HCT116 (cell line): ENCODE results near the gene ODF2L. TPM values are rescaled to one million over a fixed set of nuclear protein-coding genes. Genes with fewer than 3 reads are reported as not detected.
"Not testable (repeated sequence)": the region's sequence is repeated elsewhere in the genome, so short reads cannot be mapped to it uniquely, and the experiment has no call there.

Source experiments
- ATAC-seq: fragments of 200-7000 bp; cut with Tn5 transposase; 2 replicates; pipeline ENCODE4 v1.9.1; 2020; ENCODE audit warnings: mild to moderate bottlenecking, moderate library complexity
- BruUV-seq: library from RNA; stranded (reverse); fragments of 400-500 nt; replicated peaks from 2 replicates; lab custom pipeline; 2021; lab: Mats Ljungman, UMichigan
- CTCF ChIA-PET: fragments of 300-600 bp; sonication (Branson Sonifier 250); formaldehyde crosslinking; loops from one replicate; lab custom pipeline; 2021; ENCODE audit warnings: antibody characterized with exemption; lab: Charles Lee
- POLR2A ChIA-PET: fragments of 300-600, 350-600 bp; sonication (Branson Sonifier 250); formaldehyde crosslinking; loops from one replicate; lab custom pipeline; 2021; ENCODE audit warnings: antibody characterized with exemption; lab: Charles Lee
- RAD21 ChIA-PET, 2 experiments: fragments of 300-600 bp; sonication (Branson Sonifier 250); formaldehyde crosslinking; loops; one replicate each; lab custom pipeline; 2023; ENCODE audit warnings: low total read pairs in 2 of 2; ENCODE audit not compliant: uncharacterized antibody in 2 of 2, unreplicated experiment in 2 of 2, low non-redundant PET in 1 of 2; lab: Charles Lee
- DNase-seq: peaks from one replicate; pipeline ENCODE4 v3.0.0-alpha.2; 2010; ENCODE audit warnings: low read depth, low spot score
- H2AFZ ChIP-seq: fragments of 200-600 bp; shearing (Covaris generic), sonication (generic); 2 replicates; pipeline ENCODE4 v1.6.1; 2017; ENCODE audit warnings: low read depth, mixed run types, mixed read lengths, antibody characterized with exemption, low read length; ENCODE audit not compliant: poor library complexity, severe bottlenecking
- H3K27ac ChIP-seq: 2 replicates; pipeline ENCODE4 v1.5.1; 2012; ENCODE audit warnings: low read depth, low read length
- H3K27me3 ChIP-seq: fragments of 200-600 bp; sonication (generic); 2 replicates; pipeline ENCODE4 v1.6.1; 2016; ENCODE audit warnings: mixed run types, low read length, mixed read lengths; ENCODE audit not compliant: insufficient read depth
- H3K36me3 ChIP-seq, 2 experiments: fragments of 200-500 bp in 1 of 2; fragments of 200-600 bp in 1 of 2; sonication (Bioruptor generic) in 1 of 2; sonication (generic) in 1 of 2; 2 replicates each; pipeline versions ENCODE4 v1.5.1 to v1.6.1; 2014 to 2016; ENCODE audit warnings: low read length in 2 of 2, inconsistent platforms in 1 of 2, mixed read lengths in 1 of 2, mixed run types in 1 of 2; ENCODE audit not compliant: insufficient read depth in 2 of 2, control insufficient read depth in 1 of 2
- H3K4me1 ChIP-seq, 2 experiments: fragments of 200-600 bp in 1 of 2; sonication (generic) in 1 of 2; 2 replicates each; pipeline versions ENCODE4 v1.5.1 to v1.6.1; 2012 to 2017; ENCODE audit warnings: low read length in 2 of 2, inconsistent platforms in 1 of 2, mild to moderate bottlenecking in 1 of 2, mixed read lengths in 1 of 2, mixed run types in 1 of 2, moderate library complexity in 1 of 2; ENCODE audit not compliant: insufficient read depth in 2 of 2, control insufficient read depth in 1 of 2
- H3K4me2 ChIP-seq: fragments of 200-600 bp; sonication (generic); 2 replicates; pipeline ENCODE4 v1.6.1; 2017; ENCODE audit warnings: mixed run types, low read length, mixed read lengths
- H3K4me3 ChIP-seq, 2 experiments: fragments of 200-600 bp in 1 of 2; sonication (generic) in 1 of 2; replicated peaks in 1 of 2; 2 replicates each; pipeline ENCODE4 v1.5.1; 2011 to 2016; ENCODE audit warnings: low read length in 2 of 2, control low read depth in 1 of 2, low read depth in 1 of 2, mild to moderate bottlenecking in 1 of 2, mixed read lengths in 1 of 2, mixed run types in 1 of 2
- H3K79me2 ChIP-seq: fragments of 200-600 bp; sonication (generic); 2 replicates; pipeline ENCODE4 v1.6.1; 2017; ENCODE audit warnings: mild to moderate bottlenecking, mixed run types, low read length, moderate library complexity, mixed read lengths; ENCODE audit not compliant: insufficient read depth
- H3K9ac ChIP-seq: fragments of 200-600 bp; sonication (generic); 2 replicates; pipeline ENCODE4 v1.6.1; 2016; ENCODE audit warnings: low read length, mixed read lengths
- H3K9me2 ChIP-seq: fragments of 200-600 bp; sonication (generic), shearing (Covaris generic); 2 replicates; pipeline ENCODE4 v1.6.1; 2017; ENCODE audit warnings: mixed run types, mild to moderate bottlenecking, moderate library complexity; ENCODE audit not compliant: insufficient read depth
- H3K9me3 ChIP-seq, 2 experiments: fragments of 200-500 bp in 1 of 2; fragments of 200-600 bp in 1 of 2; sonication (Bioruptor generic) in 1 of 2; sonication (generic) in 1 of 2; 2 replicates each; pipeline ENCODE4 v1.6.1; 2014 to 2017; ENCODE audit warnings: low read length in 2 of 2, mixed read lengths in 2 of 2, inconsistent platforms in 1 of 2, low read depth in 1 of 2, mild to moderate bottlenecking in 1 of 2, mixed run types in 1 of 2, moderate library complexity in 1 of 2; ENCODE audit not compliant: control insufficient read depth in 1 of 2, insufficient read depth in 1 of 2
- H4K20me1 ChIP-seq: fragments of 200-600 bp; sonication (generic), shearing (Covaris generic); 2 replicates; pipeline ENCODE4 v1.6.1; 2017; ENCODE audit warnings: mixed run types, mild to moderate bottlenecking, moderate library complexity; ENCODE audit not compliant: insufficient read depth
- CEBPB ChIP-seq: IDR thresholded peaks from 2 replicates; pipeline ENCODE4 v1.6.1; 2012; ENCODE audit warnings: low read depth
- EGR1 ChIP-seq: IDR thresholded peaks from 2 replicates; pipeline ENCODE4 v1.6.1; 2012; ENCODE audit warnings: low read depth
- ELF1 ChIP-seq: IDR thresholded peaks from 2 replicates; pipeline ENCODE4 v1.6.1; 2012; ENCODE audit warnings: low read depth, borderline replicate concordance
- EZH2 ChIP-seq: fragments of 200-600 bp; sonication (generic); IDR thresholded peaks from 2 replicates; pipeline ENCODE4 v1.6.1; 2017; ENCODE audit warnings: antibody characterized with exemption, mixed run types
- EZH2phosphoT487 ChIP-seq: fragments of 200-600 bp; IDR thresholded peaks from 2 replicates; pipeline ENCODE4 v1.6.1; 2018; ENCODE audit warnings: antibody characterized with exemption, borderline replicate concordance
- POLR2A ChIP-seq: IDR thresholded peaks from 2 replicates; pipeline ENCODE4 v1.7.0; 2011; ENCODE audit warnings: borderline replicate concordance; ENCODE audit not compliant: insufficient read depth, insufficient read length; ENCODE audit errors: extremely low read depth
- POLR2AphosphoS5 ChIP-seq: IDR thresholded peaks from 2 replicates; pipeline ENCODE4 v1.6.1; 2011; ENCODE audit warnings: mild to moderate bottlenecking, low read depth, low read length, moderate library complexity
- SP1 ChIP-seq: IDR thresholded peaks from 2 replicates; pipeline ENCODE4 v1.6.1; 2012; ENCODE audit warnings: low read depth
- SRF ChIP-seq: IDR thresholded peaks from 2 replicates; pipeline ENCODE4 v1.6.1; 2012; ENCODE audit warnings: low read depth
- TCF7L2 ChIP-seq: IDR thresholded peaks from 2 replicates; pipeline ENCODE4 v1.7.0; 2011; ENCODE audit warnings: borderline replicate concordance, inconsistent platforms; ENCODE audit not compliant: insufficient read depth, insufficient read length; ENCODE audit errors: extremely low read depth
- ZFX ChIP-seq: fragments of 450-650 bp; IDR thresholded peaks from 2 replicates; pipeline ENCODE4 v1.6.1; 2017
- ZNF274 ChIP-seq: fragments of 200-500 bp; sonication (Bioruptor generic); IDR thresholded peaks from 2 replicates; pipeline ENCODE4 v1.6.1; 2014; ENCODE audit warnings: mild to moderate bottlenecking, low read depth, low read length, inconsistent platforms
- intact Hi-C: fragments of 100-400 bp; cut with micrococcal nuclease; formaldehyde crosslinking; loops from 2 replicates; pipeline ENCODE4 v1.10.0; 2022
- total RNA-seq: library from RNA; stranded (reverse); gene quantifications from one replicate; pipeline ENCODE4 v1.2.1, GENCODE V29; 2021; ENCODE audit not compliant: unreplicated experiment
- TF ChIP-seq, protein P1 (sequence below), 3 experiments: fragments of 200-600 bp in 1 of 3; sonication (generic) in 1 of 3; IDR thresholded peaks in 2 of 3; conservative IDR thresholded peaks in 1 of 3; 2 replicates each; pipeline ENCODE4 v1.5.1; 2012 to 2017; ENCODE audit warnings: low read depth in 2 of 3, low read length in 2 of 3, antibody characterized with exemption in 1 of 3, borderline replicate concordance in 1 of 3, control low read depth in 1 of 3, mild to moderate bottlenecking in 1 of 3, mixed read lengths in 1 of 3, mixed run types in 1 of 3, moderate library complexity in 1 of 3; ENCODE audit not compliant: insufficient read depth in 1 of 3
- TF ChIP-seq, protein P2 (sequence below): IDR thresholded peaks from 2 replicates; pipeline ENCODE4 v1.6.1; 2011; ENCODE audit warnings: mild to moderate bottlenecking, low read length, moderate library complexity; ENCODE audit not compliant: insufficient replicate concordance; ENCODE audit errors: extremely low read depth

The ODF2L gene
- total RNA-seq, 1 experiment from 2014 or later = 33.7 TPM

DNA sequence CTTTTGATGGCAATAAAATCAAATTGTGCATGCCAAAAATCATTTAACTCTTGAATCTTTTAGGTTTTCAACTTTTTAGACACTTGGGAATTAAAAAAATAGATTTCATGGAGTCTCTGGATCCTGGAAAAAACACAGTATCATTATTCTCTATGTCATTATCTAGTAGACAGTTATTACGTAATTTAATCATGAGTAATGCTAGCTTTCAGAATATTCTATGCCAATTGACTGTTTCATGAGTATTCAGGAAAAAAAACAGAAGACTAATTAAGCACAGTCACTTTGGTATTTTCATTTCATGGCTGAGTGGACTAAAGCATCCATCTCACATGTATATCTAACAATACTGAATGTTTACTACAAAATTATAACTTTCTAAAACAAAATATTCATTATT lies 44.0 kb downstream of the ODF2L start:
- Histone ChIP-seq H3K79me2 (no peaks in the 10 kb centered on the region), H3K9me2 (no peaks in the 10 kb centered on the region), H4K20me1 (no peaks in the 10 kb centered on the region), H3K9ac (no peak overlapping the region), H3K4me3 (no peak overlapping the region), H3K9me3 (no peaks in the 10 kb centered on the region), H2AFZ (no peak overlapping the region), H3K36me3 (peaks cover 2 to 4% of the 10 kb centered on the region in 2 experiments; a peak in 1 of 4 replicates), H3K27ac (no peak overlapping the region), H3K4me1 (no peaks in the 10 kb centered on the region), H3K4me2 (no peak overlapping the region), H3K27me3 (no peaks in the 10 kb centered on the region)
- intact Hi-C loops = no loop called here
- TF ChIP-seq, protein P1, sequence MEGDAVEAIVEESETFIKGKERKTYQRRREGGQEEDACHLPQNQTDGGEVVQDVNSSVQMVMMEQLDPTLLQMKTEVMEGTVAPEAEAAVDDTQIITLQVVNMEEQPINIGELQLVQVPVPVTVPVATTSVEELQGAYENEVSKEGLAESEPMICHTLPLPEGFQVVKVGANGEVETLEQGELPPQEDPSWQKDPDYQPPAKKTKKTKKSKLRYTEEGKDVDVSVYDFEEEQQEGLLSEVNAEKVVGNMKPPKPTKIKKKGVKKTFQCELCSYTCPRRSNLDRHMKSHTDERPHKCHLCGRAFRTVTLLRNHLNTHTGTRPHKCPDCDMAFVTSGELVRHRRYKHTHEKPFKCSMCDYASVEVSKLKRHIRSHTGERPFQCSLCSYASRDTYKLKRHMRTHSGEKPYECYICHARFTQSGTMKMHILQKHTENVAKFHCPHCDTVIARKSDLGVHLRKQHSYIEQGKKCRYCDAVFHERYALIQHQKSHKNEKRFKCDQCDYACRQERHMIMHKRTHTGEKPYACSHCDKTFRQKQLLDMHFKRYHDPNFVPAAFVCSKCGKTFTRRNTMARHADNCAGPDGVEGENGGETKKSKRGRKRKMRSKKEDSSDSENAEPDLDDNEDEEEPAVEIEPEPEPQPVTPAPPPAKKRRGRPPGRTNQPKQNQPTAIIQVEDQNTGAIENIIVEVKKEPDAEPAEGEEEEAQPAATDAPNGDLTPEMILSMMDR (IDR thresholded peaks at IDR 0.05 in 2 of 3, conservative IDR thresholded peaks at IDR 0.05 in 1 of 3; ENCODE audit: borderline replicate concordance in 1 of 3, insufficient read depth in 1 of 3, low read depth in 2 of 3, low read length in 2 of 3) = no peak
- TF ChIP-seq, protein P2, sequence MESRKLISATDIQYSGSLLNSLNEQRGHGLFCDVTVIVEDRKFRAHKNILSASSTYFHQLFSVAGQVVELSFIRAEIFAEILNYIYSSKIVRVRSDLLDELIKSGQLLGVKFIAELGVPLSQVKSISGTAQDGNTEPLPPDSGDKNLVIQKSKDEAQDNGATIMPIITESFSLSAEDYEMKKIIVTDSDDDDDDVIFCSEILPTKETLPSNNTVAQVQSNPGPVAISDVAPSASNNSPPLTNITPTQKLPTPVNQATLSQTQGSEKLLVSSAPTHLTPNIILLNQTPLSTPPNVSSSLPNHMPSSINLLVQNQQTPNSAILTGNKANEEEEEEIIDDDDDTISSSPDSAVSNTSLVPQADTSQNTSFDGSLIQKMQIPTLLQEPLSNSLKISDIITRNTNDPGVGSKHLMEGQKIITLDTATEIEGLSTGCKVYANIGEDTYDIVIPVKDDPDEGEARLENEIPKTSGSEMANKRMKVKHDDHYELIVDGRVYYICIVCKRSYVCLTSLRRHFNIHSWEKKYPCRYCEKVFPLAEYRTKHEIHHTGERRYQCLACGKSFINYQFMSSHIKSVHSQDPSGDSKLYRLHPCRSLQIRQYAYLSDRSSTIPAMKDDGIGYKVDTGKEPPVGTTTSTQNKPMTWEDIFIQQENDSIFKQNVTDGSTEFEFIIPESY = no peak
- TF ChIP-seq SP1 = no peak
- no peak for TF ChIP-seq CEBPB
- TF ChIP-seq SRF = no peak
- no peak for TF ChIP-seq POLR2AphosphoS5
- TF ChIP-seq ELF1 = no peak
- no peak for TF ChIP-seq EZH2
- no peak for TF ChIP-seq ZNF274
- no peak for TF ChIP-seq TCF7L2
- no peak for TF ChIP-seq EZH2phosphoT487
- no peak for TF ChIP-seq ZFX
- TF ChIP-seq POLR2A = no peak
- TF ChIP-seq EGR1 = no peak
- POLR2A ChIA-PET = no interaction called here
- BruUV-seq = no TSS peak
- ATAC-seq = no peak
- no peak for DNase-seq
- CTCF ChIA-PET = no interaction called here
- RAD21 ChIA-PET = no interaction called here

DNA sequence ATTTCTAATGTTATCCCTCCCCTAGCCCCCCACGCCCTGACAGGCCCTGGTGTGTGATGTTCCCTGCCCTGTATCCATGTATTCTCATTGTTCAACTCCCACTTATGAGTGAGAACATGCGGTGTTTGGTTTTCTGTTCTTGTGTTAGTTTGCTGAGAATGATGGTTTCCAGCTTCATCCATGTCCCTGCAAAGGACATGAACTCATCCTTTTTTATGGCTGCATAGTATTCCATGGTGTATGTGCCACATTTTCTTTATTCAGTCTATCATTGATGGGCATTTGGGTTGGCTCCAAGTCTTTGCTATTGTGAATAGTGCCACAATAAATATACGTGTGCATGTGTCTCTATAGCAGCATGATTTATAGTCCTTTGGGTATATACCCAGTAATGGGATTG lies 45.9 kb downstream of the ODF2L start:
- H4K20me1 ChIP-seq, H3K4me3 ChIP-seq, H3K4me1 ChIP-seq, H3K9me3 ChIP-seq, RAD21 ChIA-PET, H2AFZ ChIP-seq, H3K9ac ChIP-seq, ATAC-seq, CTCF ChIA-PET, H3K4me2 ChIP-seq, H3K36me3 ChIP-seq, DNase-seq, intact Hi-C loops, H3K27ac ChIP-seq, BruUV-seq, POLR2A ChIA-PET, H3K27me3 ChIP-seq, H3K79me2 ChIP-seq, H3K9me2 ChIP-seq: not testable (repeated sequence)
